CD4-positive, alpha-beta T cell (primary cell): ENCODE measurements around the gene TOPORS. TPM values are rescaled to one million over a fixed set of nuclear protein-coding genes. Genes with fewer than 3 reads are reported as not detected.

Experiments
- ATAC-seq: fragments of 200-7000 bp; cut with Tn5 transposase; one replicate; pipeline ENCODE4 v1.10.0; 2022; ENCODE audit warnings: mild to moderate bottlenecking; ENCODE audit not compliant: poor library complexity
- CTCF ChIA-PET: fragments of 350-600 bp; sonication (Branson Sonifier 250); formaldehyde crosslinking; loops from one replicate; lab custom pipeline; 2021; ENCODE audit warnings: antibody characterized with exemption, inconsistent platforms; lab: Charles Lee
- POLR2A ChIA-PET: fragments of 350-600 bp; sonication (Branson Sonifier 250); formaldehyde crosslinking; loops from one replicate; lab custom pipeline; 2021; ENCODE audit warnings: antibody characterized with exemption, inconsistent platforms; lab: Charles Lee
- DNase-seq, 14 experiments: peaks; one replicate each; pipeline ENCODE4 v3.0.0-alpha.2; 2013 to 2020; ENCODE audit warnings: mixed read lengths in 2 of 14
- H3K27ac ChIP-seq, 2 donors: one replicate each; pipeline versions ENCODE4 v1.5.1 to v1.7.0; 2013; ENCODE audit warnings: low read length in 2 of 2, low read depth in 1 of 2, mild to moderate bottlenecking in 1 of 2
- H3K27me3 ChIP-seq, 2 experiments: 1 replicate in 1 of 2; 2 replicates in 1 of 2; pipeline versions ENCODE4 v1.6.1 to v1.7.0; 2013; ENCODE audit warnings: low read length in 2 of 2, control low read depth in 1 of 2, mild to moderate bottlenecking in 1 of 2, moderate library complexity in 1 of 2; ENCODE audit not compliant: insufficient read depth in 2 of 2, control insufficient read depth in 1 of 2
- H3K36me3 ChIP-seq: one replicate; pipeline ENCODE4 v1.6.1; 2013; ENCODE audit warnings: low read length, control low read depth; ENCODE audit not compliant: insufficient read depth
- H3K4me1 ChIP-seq: one replicate; pipeline ENCODE4 v1.6.1; 2013; ENCODE audit warnings: low read length, control low read depth; ENCODE audit not compliant: insufficient read depth
- H3K4me3 ChIP-seq: one replicate; pipeline ENCODE4 v1.5.1; 2013; ENCODE audit warnings: mild to moderate bottlenecking, low read length, moderate library complexity
- H3K9me3 ChIP-seq, 2 experiments: 1 replicate in 1 of 2; 2 replicates in 1 of 2; pipeline versions ENCODE4 v1.6.1 to v1.7.0; 2013; ENCODE audit warnings: low read length in 2 of 2, mild to moderate bottlenecking in 2 of 2, control low read depth in 1 of 2, moderate library complexity in 1 of 2; ENCODE audit not compliant: control insufficient read depth in 1 of 2, insufficient read depth in 1 of 2
- H3K27ac Mint-ChIP-seq: one replicate; pipeline ENCODE4 v1.8.0; 2020; ENCODE audit warnings: mixed read lengths
- H3K27me3 Mint-ChIP-seq: one replicate; pipeline ENCODE4 v1.8.0; 2021; ENCODE audit warnings: mixed read lengths
- H3K36me3 Mint-ChIP-seq: one replicate; pipeline ENCODE4 v1.8.0; 2021; ENCODE audit warnings: low read depth, mixed read lengths
- H3K4me1 Mint-ChIP-seq: one replicate; pipeline ENCODE4 v1.8.0; 2021; ENCODE audit warnings: low read depth, mixed read lengths
- H3K4me3 Mint-ChIP-seq: one replicate; pipeline ENCODE4 v1.8.0; 2020; ENCODE audit warnings: mild to moderate bottlenecking, mixed read lengths
- H3K9me3 Mint-ChIP-seq: one replicate; pipeline ENCODE4 v1.8.0; 2020; ENCODE audit warnings: mixed read lengths
- intact Hi-C, 2 experiments: fragments of 100-400 bp; cut with DNase I in 1 of 2; cut with micrococcal nuclease in 1 of 2; formaldehyde crosslinking; loops; one replicate each; pipeline versions ENCODE4 v1.15.1 to v1.9.0; 2023 to 2025; cut with DNase I, micrococcal nuclease
- total RNA-seq, 174 experiments: library from RNA in 2 of 174; stranded (reverse) in 2 of 174; gene quantifications; one replicate each; pipeline ENCODE4 v1.2.3 and lab custom pipeline; 2021 to 2026
- TF ChIP-seq, protein P1 (sequence below): fragments of 200-600 bp; IDR thresholded peaks from one replicate; pipeline ENCODE4 v1.8.0; 2022; ENCODE audit warnings: antibody characterized with exemption, mild to moderate bottlenecking

Gene TOPORS
- total RNA-seq, 2 experiments from 2014 or later, result 40.8 to 41.8 TPM

DNA sequence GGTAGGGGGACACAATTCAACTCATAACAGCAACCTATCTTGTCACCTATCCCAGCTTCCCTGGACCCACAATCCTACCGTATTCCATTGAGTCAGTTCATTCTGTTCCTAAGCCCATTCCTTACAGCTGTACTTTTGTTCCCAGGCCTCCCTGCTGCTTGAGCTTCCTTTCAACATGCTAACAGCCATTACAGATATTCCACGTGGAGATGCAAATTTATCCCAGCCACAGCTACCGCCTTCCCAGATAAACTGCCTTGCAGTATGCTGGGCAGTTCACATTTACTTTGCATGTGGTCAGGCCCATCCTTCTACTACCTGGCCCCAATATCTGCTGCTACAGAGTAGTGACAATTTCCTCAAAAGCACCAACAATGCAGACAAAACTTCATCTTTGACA is 49.4 kb downstream of the TOPORS start:
- no peaks in the 10 kb centered on the region for H3K9me3 Mint-ChIP-seq
- peaks cover 46% of the 10 kb centered on the region for H3K36me3 Mint-ChIP-seq
- H3K27ac ChIP-seq, result no peak overlapping the region
- DNase-seq, result no peak
- ChIA-PET CTCF (interaction anchor here (1.3 kb wide), 1 partner anchor 23 kb away, joined by 3 read pairs; the partner anchor contains the start of gene RIGI), POLR2A (no interaction called here)
- H3K4me3 ChIP-seq, result no peak overlapping the region
- no peaks in the 10 kb centered on the region for H3K27me3 Mint-ChIP-seq
- TF ChIP-seq, protein P1, sequence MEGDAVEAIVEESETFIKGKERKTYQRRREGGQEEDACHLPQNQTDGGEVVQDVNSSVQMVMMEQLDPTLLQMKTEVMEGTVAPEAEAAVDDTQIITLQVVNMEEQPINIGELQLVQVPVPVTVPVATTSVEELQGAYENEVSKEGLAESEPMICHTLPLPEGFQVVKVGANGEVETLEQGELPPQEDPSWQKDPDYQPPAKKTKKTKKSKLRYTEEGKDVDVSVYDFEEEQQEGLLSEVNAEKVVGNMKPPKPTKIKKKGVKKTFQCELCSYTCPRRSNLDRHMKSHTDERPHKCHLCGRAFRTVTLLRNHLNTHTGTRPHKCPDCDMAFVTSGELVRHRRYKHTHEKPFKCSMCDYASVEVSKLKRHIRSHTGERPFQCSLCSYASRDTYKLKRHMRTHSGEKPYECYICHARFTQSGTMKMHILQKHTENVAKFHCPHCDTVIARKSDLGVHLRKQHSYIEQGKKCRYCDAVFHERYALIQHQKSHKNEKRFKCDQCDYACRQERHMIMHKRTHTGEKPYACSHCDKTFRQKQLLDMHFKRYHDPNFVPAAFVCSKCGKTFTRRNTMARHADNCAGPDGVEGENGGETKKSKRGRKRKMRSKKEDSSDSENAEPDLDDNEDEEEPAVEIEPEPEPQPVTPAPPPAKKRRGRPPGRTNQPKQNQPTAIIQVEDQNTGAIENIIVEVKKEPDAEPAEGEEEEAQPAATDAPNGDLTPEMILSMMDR, result no peak
- H3K9me3 ChIP-seq, result no peaks in the 10 kb centered on the region
- H3K36me3 ChIP-seq, result peaks cover 38% of the 10 kb centered on the region
- no peaks in the 10 kb centered on the region for H3K4me1 ChIP-seq
- H3K4me3 Mint-ChIP-seq, result no peak overlapping the region
- no peaks in the 10 kb centered on the region for H3K27me3 ChIP-seq
- intact Hi-C loops, result no loop called here
- ATAC-seq, result no peak
- H3K27ac Mint-ChIP-seq, result peak overlapping the region; percentile 46
- peaks cover 17% of the 10 kb centered on the region for H3K4me1 Mint-ChIP-seq

DNA sequence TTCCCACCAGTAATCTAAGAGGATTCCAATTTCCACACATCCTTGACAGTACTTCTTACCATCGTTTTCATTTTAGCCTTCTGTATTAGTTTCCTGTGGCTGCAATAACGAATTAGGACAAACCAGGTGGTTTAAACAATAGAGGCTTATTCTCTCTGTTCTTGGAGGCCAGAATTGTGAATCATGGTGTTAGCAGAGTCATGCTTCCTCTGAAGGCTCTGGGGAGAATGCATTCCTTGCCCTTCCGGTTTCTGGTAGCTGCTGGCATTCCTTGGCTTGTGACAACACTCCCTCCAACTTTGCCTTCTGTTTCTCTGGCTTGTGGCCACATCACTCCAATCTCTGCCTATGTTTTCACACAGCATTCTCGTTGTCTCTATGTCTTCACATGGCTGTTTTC is 49.9 kb downstream of the TOPORS start:
- H3K27me3 ChIP-seq, result no peaks in the 10 kb centered on the region
- intact Hi-C loops, result no loop called here
- ATAC-seq (no peak), DNase-seq (no peak)
- H3K9me3 Mint-ChIP-seq, result no peaks in the 10 kb centered on the region
- TF ChIP-seq, protein P1, result no peak
- H3K4me3 ChIP-seq, result no peak overlapping the region
- peaks cover 41% of the 10 kb centered on the region for H3K36me3 ChIP-seq
- POLR2A ChIA-PET, result no interaction called here
- no peak overlapping the region for H3K27ac Mint-ChIP-seq
- H3K27me3 Mint-ChIP-seq, result no peaks in the 10 kb centered on the region
- no peak overlapping the region for H3K4me3 Mint-ChIP-seq
- H3K9me3 ChIP-seq, result no peaks in the 10 kb centered on the region
- H3K4me1 ChIP-seq, result no peaks in the 10 kb centered on the region
- H3K27ac ChIP-seq, result no peak overlapping the region
- peaks cover 51% of the 10 kb centered on the region for H3K36me3 Mint-ChIP-seq
- CTCF ChIA-PET, result interaction anchor here (1.3 kb wide), 1 partner anchor 23 kb away, joined by 3 read pairs; the partner anchor contains the start of gene RIGI
- peaks cover 14% of the 10 kb centered on the region for H3K4me1 Mint-ChIP-seq

DNA sequence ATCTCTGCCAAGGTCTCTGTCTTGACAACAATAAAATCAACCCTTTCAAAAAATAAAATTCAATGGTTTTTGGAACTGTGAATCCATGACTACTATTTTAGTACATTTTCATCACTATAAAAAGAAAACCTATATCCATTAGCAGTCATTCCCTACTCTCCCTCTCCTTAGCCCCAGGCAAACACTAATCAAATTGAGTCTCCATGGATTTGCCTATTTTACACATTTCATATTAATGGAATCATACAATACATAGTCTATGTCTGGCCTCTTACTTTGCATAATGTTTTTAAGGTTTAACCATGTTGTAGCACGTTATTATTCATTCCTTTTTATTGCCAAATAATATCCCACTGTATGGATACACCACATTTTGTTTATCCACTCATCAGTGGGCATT is 50.5 kb downstream of the TOPORS start:
- no peaks in the 10 kb centered on the region for H3K9me3 Mint-ChIP-seq
- ChIA-PET CTCF (no interaction called here), POLR2A (no interaction called here)
- H3K4me1 Mint-ChIP-seq, result peaks cover 14% of the 10 kb centered on the region
- no peaks in the 10 kb centered on the region for H3K27me3 ChIP-seq
- no peak for DNase-seq
- H3K27me3 Mint-ChIP-seq, result no peaks in the 10 kb centered on the region
- TF ChIP-seq, protein P1, result no peak
- no peak overlapping the region for H3K4me3 Mint-ChIP-seq
- H3K36me3 Mint-ChIP-seq, result peaks cover 53% of the 10 kb centered on the region
- no peak overlapping the region for H3K27ac Mint-ChIP-seq
- ATAC-seq, result no peak
- intact Hi-C loops, result no loop called here
- H3K4me1 ChIP-seq, result no peaks in the 10 kb centered on the region
- no peaks in the 10 kb centered on the region for H3K9me3 ChIP-seq
- no peak overlapping the region for H3K4me3 ChIP-seq
- H3K27ac ChIP-seq, result no peak overlapping the region
- H3K36me3 ChIP-seq, result peaks cover 45% of the 10 kb centered on the region
